GM19239 (cell line): ENCODE data around the gene HIGD1C.
"Not testable (repeated sequence)": the region's sequence is repeated elsewhere in the genome, so short reads cannot be mapped to it uniquely, and the experiment has no call there.

ENCODE experiments used
- DNase-seq: peaks from one replicate; pipeline ENCODE4 v3.0.0; 2011; ENCODE audit warnings: low spot score; ENCODE audit not compliant: insufficient read length
- FAIRE-seq: peaks from 2 replicates; lab custom pipeline; 2011; peaks lifted over from hg19 to GRCh38; lab: Jason Lieb, UNC

Gene HIGD1C

GRCh38 chr12:50932787-50933280, 19.5 kb upstream of the HIGD1C start:
- DNase-seq (no peak), FAIRE-seq (no peak)

DNA sequence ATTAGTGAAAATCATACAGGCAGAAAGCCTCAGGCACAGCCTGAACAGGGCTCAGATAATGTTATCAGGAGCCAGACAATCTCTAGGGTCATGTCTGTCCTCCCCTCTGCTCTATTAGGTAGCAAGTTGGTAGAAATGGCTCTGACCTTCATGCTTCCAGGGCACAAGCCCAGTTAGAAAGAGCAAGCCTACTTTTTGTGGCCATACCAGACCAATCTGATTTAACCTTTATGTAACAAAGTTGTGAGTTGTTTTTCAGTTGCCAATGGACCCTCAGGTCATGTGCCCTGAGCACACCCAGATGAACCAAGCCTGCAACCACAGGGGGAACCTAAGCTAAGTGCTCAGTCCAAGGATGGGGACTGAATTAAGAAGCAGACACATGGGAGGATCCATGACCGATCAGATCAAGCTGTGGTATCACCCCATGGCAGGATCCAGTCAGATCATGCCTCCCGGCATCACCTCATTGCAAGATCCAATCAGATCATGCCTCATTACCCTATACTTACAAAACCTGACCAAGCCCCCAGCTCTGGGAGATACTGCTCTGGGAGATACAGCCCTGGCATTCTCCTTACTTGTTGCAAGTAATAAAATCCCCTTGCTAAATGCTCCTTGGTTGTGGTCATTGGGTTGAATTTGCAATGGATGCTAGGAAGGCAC, 18.8 kb upstream of the HIGD1C start:
- FAIRE-seq: no peak
- DNase-seq: no peak

- DNase-seq: no peak
- no peak for FAIRE-seq
Measured at GRCh38 chr12:50934371-50934851, 17.9 kb upstream of the HIGD1C start.

GRCh38 chr12:50934981-50935807, 17.1 kb upstream of the HIGD1C start:
- DNase-seq: no peak
- no peak for FAIRE-seq

- FAIRE-seq (no peak), DNase-seq (no peak)
Measured at GRCh38 chr12:50936821-50937530, 15.4 kb upstream of the HIGD1C start.

- FAIRE-seq (no peak), DNase-seq (no peak)
Measured at GRCh38 chr12:50937653-50938052, 14.7 kb upstream of the HIGD1C start.

DNA sequence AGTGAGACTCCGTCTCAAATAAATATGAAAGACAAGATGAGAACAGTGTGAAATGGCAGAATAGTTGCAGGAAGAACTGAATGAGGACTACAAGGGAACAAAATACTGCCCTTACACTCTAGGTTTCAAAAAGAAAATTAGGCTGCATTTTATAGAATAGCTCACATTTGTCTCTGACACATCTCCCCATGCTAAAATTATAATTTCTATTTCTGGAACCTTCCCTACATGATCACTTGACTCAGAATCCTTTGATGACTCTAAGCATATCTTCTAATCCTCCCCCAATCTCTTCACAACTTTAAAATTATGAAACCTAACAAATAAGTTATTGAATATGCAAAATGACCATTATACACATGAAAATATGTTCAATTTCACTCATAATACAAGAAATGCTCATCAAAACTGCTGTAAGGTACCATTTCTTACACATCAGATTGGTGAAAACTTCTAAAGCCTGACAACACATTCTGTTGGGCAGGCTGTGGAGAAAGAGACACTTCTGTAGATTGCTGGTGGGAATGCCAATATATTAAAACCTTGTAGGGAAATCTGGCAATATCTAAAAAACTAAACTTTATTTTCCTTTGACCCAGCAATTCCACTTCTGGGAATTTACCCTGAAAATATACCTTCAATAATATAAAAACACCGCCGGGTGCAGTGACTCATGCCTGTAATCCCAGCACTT, 4.3 kb upstream of the HIGD1C start:
- FAIRE-seq: no peak

DNA sequence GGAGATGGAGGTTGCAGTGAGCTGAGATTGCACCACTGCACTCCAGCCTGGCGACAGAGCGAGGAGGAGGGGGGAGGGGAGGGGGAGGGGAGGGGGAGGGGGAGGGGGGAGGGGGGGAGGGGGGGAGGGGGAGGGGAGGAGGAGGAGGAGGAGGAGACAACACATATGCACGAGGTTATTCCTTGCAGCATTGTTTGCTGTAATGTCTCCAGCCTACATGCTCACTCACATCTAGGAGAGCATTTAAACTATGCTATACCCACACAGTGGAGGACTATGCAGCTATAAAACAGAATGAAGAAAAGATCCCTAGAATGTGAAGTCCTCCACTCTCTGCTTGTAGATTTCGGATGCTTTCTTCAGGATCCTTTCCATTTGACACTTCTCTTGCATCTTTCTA, 3.5 kb upstream of the HIGD1C start:
- no peak for DNase-seq
- no peak for FAIRE-seq

More for the DNA sequence above, 4.3 kb upstream of the HIGD1C start:
- no peak for DNase-seq

DNA sequence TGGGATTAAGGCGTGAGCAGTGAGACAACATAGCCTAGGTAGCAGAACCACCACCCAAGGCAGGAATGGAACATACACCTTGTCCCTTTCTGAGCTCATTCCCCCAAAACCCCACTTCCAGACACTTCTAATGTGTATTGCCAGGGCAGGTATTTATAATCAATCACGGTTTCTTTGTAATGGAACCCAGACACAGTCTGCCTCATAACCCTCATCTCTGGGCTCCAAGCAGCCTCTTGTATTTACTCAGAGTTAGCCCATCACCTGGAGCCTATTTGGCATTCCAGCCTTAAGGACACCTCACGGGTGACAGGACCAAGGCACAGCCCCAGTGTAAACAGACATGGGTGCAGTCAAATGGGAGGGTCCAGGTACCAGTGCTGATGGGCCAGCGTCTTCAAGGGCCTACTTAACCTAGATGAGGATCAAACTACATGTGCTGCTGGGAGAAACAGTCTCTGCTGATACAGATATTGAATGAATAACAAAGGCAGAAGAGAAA, 2.5 kb upstream of the HIGD1C start:
- FAIRE-seq: no peak
- DNase-seq: no peak

GRCh38 chr12:50951112-50951511, 1.2 kb upstream of the HIGD1C start:
- FAIRE-seq: no peak
- DNase-seq: no peak

DNA sequence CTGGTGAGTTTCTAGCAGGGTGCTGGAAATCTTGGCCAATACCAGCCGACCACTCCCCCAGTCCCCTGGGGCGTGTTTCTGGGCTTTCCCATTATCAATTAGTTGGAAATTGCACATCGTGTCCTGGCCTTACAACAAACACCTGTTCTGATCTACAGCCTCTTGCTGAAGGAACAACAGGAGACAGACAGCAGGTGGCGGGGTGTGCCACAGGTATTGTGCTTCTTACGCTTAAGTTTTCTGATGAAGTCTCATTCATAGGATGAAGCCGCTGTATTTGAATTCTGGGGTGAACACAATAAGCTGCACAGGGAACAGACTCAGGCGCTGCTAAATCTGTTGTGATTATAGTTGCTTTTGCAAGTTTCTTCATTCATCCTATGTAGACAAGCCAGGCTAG, 703 bp downstream of the HIGD1C start:
- FAIRE-seq: no peak
- DNase-seq: no peak

DNA sequence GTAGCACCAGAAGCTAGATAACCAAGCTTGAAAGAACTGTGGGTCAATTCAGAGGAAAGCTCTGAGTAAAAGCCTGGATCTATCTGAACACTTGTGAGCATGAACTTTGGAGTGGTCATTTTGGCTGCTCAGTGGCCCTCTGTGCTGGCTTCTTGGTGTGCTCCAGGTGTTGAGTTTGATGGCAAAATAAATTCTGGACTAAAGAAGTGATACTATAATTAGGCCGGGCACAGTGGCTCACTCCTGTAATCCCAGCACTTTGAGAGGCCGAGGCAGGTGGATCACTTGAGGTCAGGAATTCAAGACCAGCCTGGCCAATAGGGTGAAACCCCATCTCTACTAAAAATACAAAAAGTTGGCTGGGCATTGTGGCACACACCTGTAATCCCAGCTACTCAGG, 2.4 kb downstream of the HIGD1C start:
- FAIRE-seq: not testable (repeated sequence)

GRCh38 chr12:50955288-50955687, 2.9 kb downstream of the HIGD1C start:
- no peak for FAIRE-seq

More for the DNA sequence above, 2.4 kb downstream of the HIGD1C start:
- not testable (repeated sequence) for DNase-seq

DNA sequence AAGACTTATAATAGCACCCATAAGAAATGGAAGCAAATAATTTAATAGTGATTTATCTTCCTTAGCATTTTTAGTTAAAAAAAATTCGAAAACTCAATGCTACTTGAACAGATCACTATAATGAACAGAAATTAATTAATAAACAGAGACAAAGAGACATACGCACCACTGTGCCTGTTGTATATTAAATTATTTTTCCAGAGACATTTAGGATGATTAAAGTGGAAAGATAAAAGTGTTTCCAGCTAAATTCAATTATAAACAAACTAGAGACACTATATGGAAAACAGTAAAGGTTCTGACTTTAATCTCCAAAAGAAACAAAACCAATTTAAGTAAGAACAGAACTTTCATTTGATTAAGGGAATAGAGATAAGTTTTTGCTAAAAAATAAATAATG, 3.4 kb downstream of the HIGD1C start:
- FAIRE-seq (no peak), DNase-seq (no peak)

More at GRCh38 chr12:50955288-50955687, 2.9 kb downstream of the HIGD1C start:
- no peak for DNase-seq

DNA sequence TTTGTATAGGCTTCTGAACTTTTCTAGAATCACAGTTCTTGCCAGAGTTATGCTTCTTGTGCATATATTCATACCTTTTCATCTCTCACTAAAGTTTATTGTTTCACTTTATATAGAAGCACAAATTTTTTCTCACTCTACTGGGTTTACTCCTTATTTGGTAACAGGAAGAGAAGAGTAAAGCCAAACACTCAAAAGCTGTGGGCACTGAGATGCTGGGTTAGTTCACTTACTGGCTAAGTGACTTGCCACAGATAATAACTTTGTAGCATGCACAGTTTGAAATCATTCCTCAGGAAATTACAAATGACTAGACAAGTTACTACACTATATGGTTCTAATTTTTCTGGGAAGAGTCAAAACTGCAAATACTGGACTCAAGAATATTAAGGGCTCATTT, 7.8 kb downstream of the HIGD1C start:
- DNase-seq (no peak), FAIRE-seq (peak; percentile 4)

- DNase-seq (no peak), FAIRE-seq (no peak)
Measured at GRCh38 chr12:50961708-50962107, 9.4 kb downstream of the HIGD1C start.

- no peak for DNase-seq
- FAIRE-seq: no peak
Measured at GRCh38 chr12:50964432-50964831, 12.1 kb downstream of the HIGD1C start.

DNA sequence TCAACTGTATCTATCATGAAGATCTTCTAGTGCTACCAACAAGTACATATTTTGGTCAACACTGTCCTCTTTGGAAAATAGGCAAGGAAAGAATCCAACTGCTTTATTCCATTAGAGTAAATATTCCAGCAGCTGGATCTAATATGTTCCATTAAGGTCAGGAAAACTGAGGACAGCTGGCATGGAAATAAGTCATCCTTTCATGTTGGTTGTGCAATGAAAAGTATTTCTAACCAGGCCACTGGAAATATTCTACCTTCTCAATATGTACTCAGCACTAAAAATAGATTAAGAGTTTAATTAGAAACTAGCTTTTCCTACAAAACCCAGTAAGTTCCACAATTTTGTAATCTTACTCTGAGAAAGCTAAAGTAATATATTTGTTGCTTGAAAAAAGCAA, 19.6 kb downstream of the HIGD1C start:
- DNase-seq: no peak
- no peak for FAIRE-seq

GRCh38 chr12:50979369-50980052, 27.2 kb downstream of the HIGD1C start:
- FAIRE-seq (peak; percentile 68), DNase-seq (peak; percentile 6)
